GM12875 (cell line): Measurements from ENCODE around the gene MEIKIN.

Experiments used
- H3K4me3 ChIP-seq: one replicate; pipeline ENCODE4 v1.5.1; 2011; ENCODE audit warnings: low read depth, low read length, control low read depth
- CTCF ChIP-seq: IDR thresholded peaks from 2 replicates; pipeline ENCODE4 v1.5.1; 2011; ENCODE audit warnings: low read depth, mild to moderate bottlenecking, control low read depth, inconsistent platforms, low read length, moderate library complexity, borderline replicate concordance; ENCODE audit not compliant: insufficient read depth

MEIKIN gene

GRCh38 chr5:131867524-131867923 is 77.9 kb downstream of the MEIKIN start:
- no peak for TF ChIP-seq CTCF

GRCh38 chr5:131863700-131864099 is 81.8 kb downstream of the MEIKIN start:
- no peak for TF ChIP-seq CTCF
- no peak overlapping the region for H3K4me3 ChIP-seq

More at GRCh38 chr5:131867524-131867923, 77.9 kb downstream of the MEIKIN start:
- H3K4me3 ChIP-seq: no peak overlapping the region

- no peak for TF ChIP-seq CTCF
- H3K4me3 ChIP-seq: no peak overlapping the region
Measured at GRCh38 chr5:131857388-131857787, 88.1 kb downstream of the MEIKIN start.

GRCh38 chr5:131855452-131855851 is 90.0 kb downstream of the MEIKIN start:
- no peak for TF ChIP-seq CTCF
- no peak overlapping the region for H3K4me3 ChIP-seq

GRCh38 chr5:131854134-131854533 is 91.3 kb downstream of the MEIKIN start:
- no peak for TF ChIP-seq CTCF
- H3K4me3 ChIP-seq: no peak overlapping the region

- TF ChIP-seq CTCF: no peak
- H3K4me3 ChIP-seq: no peak overlapping the region
Measured at GRCh38 chr5:131848662-131849061, 96.8 kb downstream of the MEIKIN start.

GRCh38 chr5:131846536-131846935 is 98.9 kb downstream of the MEIKIN start:
- TF ChIP-seq CTCF: no peak
- no peak overlapping the region for H3K4me3 ChIP-seq
